ENCODE results near the gene GJD3.

- TF ChIP-seq CTCF (IDR thresholded peaks at IDR 0.05): no peak
- TF ChIP-seq POLR2A (IDR thresholded peaks at IDR 0.05): no peak
Measured at GRCh38 chr17:40373324-40373723, 8.8 kb upstream of the GJD3 start.

All from thyroid gland (tissue), 4 donors.